Tibial nerve (tissue), 4 donors: Measurements from ENCODE around the gene CCM2L. TPM values are rescaled to one million over a fixed set of nuclear protein-coding genes. Genes with fewer than 3 reads are reported as not detected.

Source experiments
- DNase-seq, 2 donors: peaks; one replicate each; pipeline ENCODE4 v3.0.0-alpha.2; 2019; ENCODE audit warnings: low spot score in 2 of 2
- H3K27ac ChIP-seq, 4 donors: fragments of 200-600 bp; sonication (generic) in 3 of 4; one replicate each; pipeline ENCODE4 v1.5.1; 2017 to 2019; ENCODE audit warnings: mild to moderate bottlenecking in 1 of 4
- H3K27me3 ChIP-seq, 2 donors: fragments of 200-600 bp; sonication (generic) in 1 of 2; one replicate each; pipeline versions ENCODE4 v1.5.1 to v1.6.0; 2017 to 2019
- H3K36me3 ChIP-seq, 3 donors: fragments of 200-600 bp; sonication (generic); one replicate each; pipeline ENCODE4 v1.5.1; 2018 to 2019
- H3K4me1 ChIP-seq, 4 donors: fragments of 200-600 bp; sonication (generic) in 3 of 4; one replicate each; pipeline ENCODE4 v1.5.1; 2017 to 2019
- H3K4me3 ChIP-seq, 4 donors: fragments of 200-600 bp; sonication (generic) in 3 of 4; one replicate each; pipeline ENCODE4 v1.5.1; 2017 to 2019; ENCODE audit warnings: mild to moderate bottlenecking in 1 of 4, moderate library complexity in 1 of 4
- H3K9me3 ChIP-seq, 4 donors: fragments of 200-600 bp; sonication (generic) in 3 of 4; one replicate each; pipeline ENCODE4 v1.5.1; 2017 to 2019
- EP300 ChIP-seq, 2 donors: sonication (generic); formaldehyde crosslinking; IDR thresholded peaks; one replicate each; pipeline ENCODE4 v1.6.1; 2017; ENCODE audit warnings: antibody characterized with exemption in 2 of 2, mild to moderate bottlenecking in 1 of 2
- POLR2A ChIP-seq, 2 donors: fragments of 450-650 bp; IDR thresholded peaks; one replicate each; pipeline ENCODE4 v1.6.1; 2017; ENCODE audit warnings: antibody characterized with exemption in 2 of 2, mild to moderate bottlenecking in 2 of 2, moderate library complexity in 2 of 2
- WGBS, 2 donors: methylation state at CpG; one replicate each; pipeline ENCODE4 v1.1.5; 2018; 5-methylcytosine and 5-hydroxymethylcytosine counted together
- total RNA-seq, 4 donors: library from RNA; depleted of rRNA; stranded (reverse); fragments of >200 nt; gene quantifications; one replicate each; pipeline ENCODE4 v1.1.0, GENCODE V29; 2016
- TF ChIP-seq, protein P1 (sequence below), 5 experiments: fragments of 200-600 bp in 3 of 5; fragments of 450-650 bp in 2 of 5; sonication (generic) in 3 of 5; IDR thresholded peaks; one replicate each; pipeline ENCODE4 v1.5.1; 2016 to 2019; ENCODE audit warnings: antibody characterized with exemption in 5 of 5, mild to moderate bottlenecking in 3 of 5, moderate library complexity in 2 of 5

CCM2L gene
- total RNA-seq, 4 donors from 2014 or later = 5.4 to 14.2 (median 13.6) TPM

DNA sequence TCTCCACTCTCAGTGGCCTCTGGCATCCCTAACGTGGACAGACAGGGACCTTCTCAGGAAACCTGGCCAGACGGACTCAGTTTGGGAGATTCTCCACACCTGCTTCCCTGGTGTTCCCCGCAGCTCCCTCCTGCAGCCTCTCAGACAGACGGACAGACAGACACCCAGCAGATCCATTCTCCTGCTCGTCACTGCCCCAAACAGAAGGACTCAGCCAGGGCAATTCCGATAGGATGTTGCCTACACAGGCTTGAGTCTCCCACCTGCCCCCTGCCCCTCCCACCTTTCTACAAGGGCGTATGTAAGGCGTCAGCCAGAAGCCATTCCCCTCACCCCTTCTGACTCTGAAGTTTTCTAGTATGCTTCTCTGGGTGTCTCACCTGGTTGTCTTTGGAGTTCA lies 428 bp downstream of the CCM2L start:
- WGBS, 2 donors = 47 to 48% methylated on average over 8 of the region's 8 CpGs
- Histone ChIP-seq H3K36me3 (no peaks in the 10 kb centered on the region), H3K9me3 (no peaks in the 10 kb centered on the region), H3K27ac (peak overlapping the region in 1 of 4 donors; percentile 38), H3K4me3 (peak overlapping the region in 1 of 4 donors; percentile 34), H3K27me3 (peaks cover 0 to 28% of the 10 kb centered on the region in 2 donors), H3K4me1 (peaks cover 0 to 10% (median 0%) of the 10 kb centered on the region in 4 donors)
- TF ChIP-seq POLR2A (IDR thresholded peaks at IDR 0.05) (no peak), EP300 (IDR thresholded peaks at IDR 0.05) (no peak)
- TF ChIP-seq, protein P1, sequence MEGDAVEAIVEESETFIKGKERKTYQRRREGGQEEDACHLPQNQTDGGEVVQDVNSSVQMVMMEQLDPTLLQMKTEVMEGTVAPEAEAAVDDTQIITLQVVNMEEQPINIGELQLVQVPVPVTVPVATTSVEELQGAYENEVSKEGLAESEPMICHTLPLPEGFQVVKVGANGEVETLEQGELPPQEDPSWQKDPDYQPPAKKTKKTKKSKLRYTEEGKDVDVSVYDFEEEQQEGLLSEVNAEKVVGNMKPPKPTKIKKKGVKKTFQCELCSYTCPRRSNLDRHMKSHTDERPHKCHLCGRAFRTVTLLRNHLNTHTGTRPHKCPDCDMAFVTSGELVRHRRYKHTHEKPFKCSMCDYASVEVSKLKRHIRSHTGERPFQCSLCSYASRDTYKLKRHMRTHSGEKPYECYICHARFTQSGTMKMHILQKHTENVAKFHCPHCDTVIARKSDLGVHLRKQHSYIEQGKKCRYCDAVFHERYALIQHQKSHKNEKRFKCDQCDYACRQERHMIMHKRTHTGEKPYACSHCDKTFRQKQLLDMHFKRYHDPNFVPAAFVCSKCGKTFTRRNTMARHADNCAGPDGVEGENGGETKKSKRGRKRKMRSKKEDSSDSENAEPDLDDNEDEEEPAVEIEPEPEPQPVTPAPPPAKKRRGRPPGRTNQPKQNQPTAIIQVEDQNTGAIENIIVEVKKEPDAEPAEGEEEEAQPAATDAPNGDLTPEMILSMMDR (IDR thresholded peaks at IDR 0.05) = no peak
- DNase-seq = no peak

DNA sequence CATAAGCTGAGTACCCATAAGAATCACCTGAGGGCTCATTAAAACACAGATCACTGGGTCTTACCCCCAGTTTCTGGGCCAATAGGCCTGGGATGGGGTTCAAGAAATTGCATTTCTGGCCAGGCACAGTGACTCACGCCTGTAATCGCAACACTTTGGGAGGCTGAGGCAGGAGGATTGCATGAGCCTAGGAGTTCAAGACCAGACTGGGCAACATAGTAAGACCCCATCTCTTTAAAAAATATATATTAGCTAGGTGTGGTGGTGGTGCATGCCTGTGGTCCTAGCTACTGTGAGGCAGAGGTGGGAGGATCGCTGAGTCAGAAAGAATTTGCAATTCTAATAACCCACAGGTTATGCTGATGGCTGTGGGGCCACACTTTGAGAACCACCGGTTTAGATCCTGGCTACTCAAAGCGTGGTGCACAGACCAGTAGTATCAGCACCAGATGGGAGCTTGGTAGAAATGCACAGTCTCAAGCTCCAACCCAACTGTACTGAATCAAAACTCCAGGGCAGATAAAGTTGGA lies 2.0 kb downstream of the CCM2L start:
- Histone ChIP-seq H3K27me3 (peaks cover 0 to 42% of the 10 kb centered on the region in 2 donors), H3K4me3 (no peak overlapping the region)
- WGBS, 2 donors = 84 to 90% methylated on average over 5 of the region's 5 CpGs

DNA sequence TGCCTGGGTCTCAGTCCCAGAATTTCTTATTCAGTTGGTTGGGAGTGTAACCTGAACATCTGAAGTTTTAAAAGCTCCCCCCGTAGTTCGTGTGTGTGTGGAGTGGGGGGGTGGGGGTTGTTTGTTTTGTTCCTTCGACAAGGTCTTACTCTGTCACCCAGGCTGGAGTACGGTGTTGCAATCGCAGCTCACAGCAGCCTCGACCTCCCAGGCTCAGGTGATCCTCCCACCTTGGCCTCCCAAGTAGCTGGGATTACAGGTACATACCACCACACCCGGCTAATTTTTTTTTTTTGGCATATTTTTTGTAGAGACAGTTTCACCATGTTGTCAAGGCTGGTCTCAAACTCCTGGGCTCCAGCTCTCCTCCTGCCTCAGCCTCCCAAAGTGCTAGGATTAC lies 3.1 kb downstream of the CCM2L start:
- DNase-seq = no peak
- H3K27me3 ChIP-seq = peaks cover 0 to 53% of the 10 kb centered on the region in 2 donors
- H3K4me3 ChIP-seq = no peak overlapping the region

More for the DNA sequence above, 2.0 kb downstream of the CCM2L start:
- TF ChIP-seq POLR2A (IDR thresholded peaks at IDR 0.05) = no peak
- TF ChIP-seq, protein P1 (IDR thresholded peaks at IDR 0.05) = no peak
- no peak for TF ChIP-seq EP300 (IDR thresholded peaks at IDR 0.05)
- H3K27ac ChIP-seq = no peak overlapping the region
- no peak for DNase-seq
- H3K4me1 ChIP-seq = peaks cover 0 to 8% (median 0%) of the 10 kb centered on the region in 4 donors
- no peaks in the 10 kb centered on the region for H3K9me3 ChIP-seq
- no peaks in the 10 kb centered on the region for H3K36me3 ChIP-seq

DNA sequence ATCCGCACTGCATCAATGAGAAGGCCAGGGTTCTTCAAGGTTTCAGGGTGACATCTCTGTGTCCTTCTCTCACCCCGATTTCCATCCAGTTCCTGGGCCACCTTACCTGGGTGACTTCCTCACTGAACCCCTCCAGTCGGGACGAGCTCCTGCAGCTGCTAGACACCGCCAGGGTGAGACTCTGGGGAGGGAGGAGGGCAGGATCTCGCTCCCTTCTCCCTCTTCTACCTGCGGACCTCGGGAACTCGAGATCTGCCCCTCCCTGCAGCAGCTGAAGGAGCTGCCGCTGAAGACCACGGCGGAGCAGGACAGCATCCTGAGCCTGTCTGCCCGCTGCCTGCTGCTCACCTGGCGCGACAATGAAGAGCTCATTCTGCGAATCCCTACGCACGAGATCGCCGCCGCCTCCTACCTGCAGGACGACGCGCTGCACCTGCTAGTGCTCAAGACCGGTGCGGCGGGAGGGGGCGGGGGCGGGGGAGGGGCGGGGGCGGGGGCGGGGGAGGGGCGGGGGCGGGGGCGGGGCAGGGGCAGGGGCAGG lies 7.5 kb downstream of the CCM2L start:
- H3K27ac ChIP-seq = no peak overlapping the region
- TF ChIP-seq, protein P1 (IDR thresholded peaks at IDR 0.05) = no peak
- TF ChIP-seq EP300 (IDR thresholded peaks at IDR 0.05) (no peak), POLR2A (IDR thresholded peaks at IDR 0.05) (no peak)
- H3K36me3 ChIP-seq = no peaks in the 10 kb centered on the region
- no peaks in the 10 kb centered on the region for H3K9me3 ChIP-seq
- H3K4me3 ChIP-seq = no peak overlapping the region
- peaks cover 0 to 20% (median 0%) of the 10 kb centered on the region in 4 donors for H3K4me1 ChIP-seq
- H3K27me3 ChIP-seq = peaks cover 0 to 72% of the 10 kb centered on the region in 2 donors
- DNase-seq = no peak
- 20 to 26% methylated on average over 13 to 25 of the region's 35 CpGs for WGBS, 2 donors

More for the DNA sequence above, 3.1 kb downstream of the CCM2L start:
- Histone ChIP-seq H3K9me3 (no peaks in the 10 kb centered on the region), H3K4me1 (peaks cover 0 to 8% (median 0%) of the 10 kb centered on the region in 4 donors), H3K27ac (no peak overlapping the region), H3K36me3 (no peaks in the 10 kb centered on the region)
- TF ChIP-seq POLR2A (IDR thresholded peaks at IDR 0.05) = no peak
- TF ChIP-seq EP300 (IDR thresholded peaks at IDR 0.05) = no peak
- TF ChIP-seq, protein P1 (IDR thresholded peaks at IDR 0.05) = no peak
- WGBS, 2 donors = 75 to 78% methylated on average over 7 of the region's 7 CpGs
